A549 (cell line): Measurements from ENCODE around the gene THEM4.
"Not testable (repeated sequence)": the region's sequence is repeated elsewhere in the genome, so short reads cannot be mapped to it uniquely, and the experiment has no call there.

Experiments used
- CHD4 ChIP-seq: fragments of 200-600 bp; sonication (generic); IDR thresholded peaks from 2 replicates; pipeline ENCODE4 v1.6.1; 2016; ENCODE audit warnings: antibody characterized with exemption, mild to moderate bottlenecking, borderline replicate concordance
- EP300 ChIP-seq, 2 experiments: fragments of >200 bp; sonication (Bioruptor Twin); formaldehyde crosslinking; IDR thresholded peaks; 2 replicates in 1 of 2; 3 replicates in 1 of 2; pipeline ENCODE4 v1.6.1; 2016 to 2017
- RFX5 ChIP-seq: fragments of 450-650 bp; IDR thresholded peaks from 2 replicates; pipeline ENCODE4 v1.7.1; 2014; ENCODE audit warnings: antibody characterized with exemption, mild to moderate bottlenecking, moderate library complexity
- SREBF2 ChIP-seq: fragments of 450-650 bp; IDR thresholded peaks from 2 replicates; pipeline ENCODE4 v1.6.1; 2014; ENCODE audit warnings: mild to moderate bottlenecking, moderate library complexity
- TF ChIP-seq, protein P1 (sequence below): fragments of 450-650 bp; IDR thresholded peaks from 2 replicates; pipeline ENCODE4 v1.6.1; 2014; ENCODE audit warnings: antibody characterized with exemption
- TF ChIP-seq, protein P2 (sequence below): fragments of >200 bp; sonication (Bioruptor Twin); formaldehyde crosslinking; IDR thresholded peaks from 3 replicates; pipeline ENCODE4 v1.5.1; 2016

DNA sequence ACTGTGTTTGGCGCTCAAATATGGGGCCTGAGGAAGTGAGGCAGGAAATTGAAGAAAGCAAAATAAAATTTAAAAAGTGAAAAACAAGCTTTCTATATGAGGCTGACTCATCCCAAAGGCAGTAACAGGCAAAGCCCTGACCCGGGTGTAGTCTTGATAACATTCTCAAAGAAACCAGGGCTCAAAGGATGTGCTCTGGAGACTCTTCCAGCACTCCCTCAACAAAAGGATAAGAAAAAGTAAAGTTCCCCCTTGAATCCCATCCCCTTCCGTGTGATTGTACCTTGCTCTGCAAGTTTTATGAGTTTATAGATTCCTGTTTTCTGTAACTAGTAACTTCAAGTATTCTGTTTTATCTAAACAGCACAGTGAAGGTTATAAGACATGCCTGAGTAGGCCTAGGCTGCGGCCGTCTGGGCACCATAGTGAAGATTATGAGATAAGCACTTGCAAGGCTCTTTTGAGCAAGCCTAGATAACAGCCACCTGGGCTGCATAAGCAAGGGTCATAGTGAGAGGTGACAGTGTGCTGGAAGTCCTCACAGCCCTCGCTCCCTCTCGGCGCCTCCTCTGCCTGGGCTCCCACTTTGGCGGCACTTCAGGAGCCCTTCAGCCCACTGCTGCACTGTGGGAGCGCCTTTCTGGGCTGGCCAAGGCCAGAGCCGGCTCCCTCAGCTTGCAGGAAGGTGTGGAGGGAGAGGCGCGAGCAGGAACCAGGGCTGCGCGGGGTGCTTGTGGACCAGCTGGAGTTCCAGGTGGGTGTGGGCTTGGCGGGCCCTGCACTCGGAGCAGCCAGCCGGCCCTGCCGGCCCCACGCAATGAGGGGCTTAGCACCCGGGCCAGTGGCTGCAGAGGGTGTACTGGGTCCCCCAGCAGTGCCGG, 3.6 kb downstream of the THEM4 start:
- not testable (repeated sequence) for TF ChIP-seq RFX5; SREBF2; CHD4; EP300 (IDR thresholded peaks at IDR 0.05)
- TF ChIP-seq, protein P1, sequence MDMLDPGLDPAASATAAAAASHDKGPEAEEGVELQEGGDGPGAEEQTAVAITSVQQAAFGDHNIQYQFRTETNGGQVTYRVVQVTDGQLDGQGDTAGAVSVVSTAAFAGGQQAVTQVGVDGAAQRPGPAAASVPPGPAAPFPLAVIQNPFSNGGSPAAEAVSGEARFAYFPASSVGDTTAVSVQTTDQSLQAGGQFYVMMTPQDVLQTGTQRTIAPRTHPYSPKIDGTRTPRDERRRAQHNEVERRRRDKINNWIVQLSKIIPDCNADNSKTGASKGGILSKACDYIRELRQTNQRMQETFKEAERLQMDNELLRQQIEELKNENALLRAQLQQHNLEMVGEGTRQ, result not testable (repeated sequence)
- TF ChIP-seq, protein P2, sequence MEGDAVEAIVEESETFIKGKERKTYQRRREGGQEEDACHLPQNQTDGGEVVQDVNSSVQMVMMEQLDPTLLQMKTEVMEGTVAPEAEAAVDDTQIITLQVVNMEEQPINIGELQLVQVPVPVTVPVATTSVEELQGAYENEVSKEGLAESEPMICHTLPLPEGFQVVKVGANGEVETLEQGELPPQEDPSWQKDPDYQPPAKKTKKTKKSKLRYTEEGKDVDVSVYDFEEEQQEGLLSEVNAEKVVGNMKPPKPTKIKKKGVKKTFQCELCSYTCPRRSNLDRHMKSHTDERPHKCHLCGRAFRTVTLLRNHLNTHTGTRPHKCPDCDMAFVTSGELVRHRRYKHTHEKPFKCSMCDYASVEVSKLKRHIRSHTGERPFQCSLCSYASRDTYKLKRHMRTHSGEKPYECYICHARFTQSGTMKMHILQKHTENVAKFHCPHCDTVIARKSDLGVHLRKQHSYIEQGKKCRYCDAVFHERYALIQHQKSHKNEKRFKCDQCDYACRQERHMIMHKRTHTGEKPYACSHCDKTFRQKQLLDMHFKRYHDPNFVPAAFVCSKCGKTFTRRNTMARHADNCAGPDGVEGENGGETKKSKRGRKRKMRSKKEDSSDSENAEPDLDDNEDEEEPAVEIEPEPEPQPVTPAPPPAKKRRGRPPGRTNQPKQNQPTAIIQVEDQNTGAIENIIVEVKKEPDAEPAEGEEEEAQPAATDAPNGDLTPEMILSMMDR, result not testable (repeated sequence)
